ENCODE data around the gene LMOD2. TPM values are rescaled to one million over a fixed set of nuclear protein-coding genes. Genes with fewer than 3 reads are reported as not detected.

LMOD2 gene
- total RNA-seq, 1 donor from 2014 or later = not detected

DNA sequence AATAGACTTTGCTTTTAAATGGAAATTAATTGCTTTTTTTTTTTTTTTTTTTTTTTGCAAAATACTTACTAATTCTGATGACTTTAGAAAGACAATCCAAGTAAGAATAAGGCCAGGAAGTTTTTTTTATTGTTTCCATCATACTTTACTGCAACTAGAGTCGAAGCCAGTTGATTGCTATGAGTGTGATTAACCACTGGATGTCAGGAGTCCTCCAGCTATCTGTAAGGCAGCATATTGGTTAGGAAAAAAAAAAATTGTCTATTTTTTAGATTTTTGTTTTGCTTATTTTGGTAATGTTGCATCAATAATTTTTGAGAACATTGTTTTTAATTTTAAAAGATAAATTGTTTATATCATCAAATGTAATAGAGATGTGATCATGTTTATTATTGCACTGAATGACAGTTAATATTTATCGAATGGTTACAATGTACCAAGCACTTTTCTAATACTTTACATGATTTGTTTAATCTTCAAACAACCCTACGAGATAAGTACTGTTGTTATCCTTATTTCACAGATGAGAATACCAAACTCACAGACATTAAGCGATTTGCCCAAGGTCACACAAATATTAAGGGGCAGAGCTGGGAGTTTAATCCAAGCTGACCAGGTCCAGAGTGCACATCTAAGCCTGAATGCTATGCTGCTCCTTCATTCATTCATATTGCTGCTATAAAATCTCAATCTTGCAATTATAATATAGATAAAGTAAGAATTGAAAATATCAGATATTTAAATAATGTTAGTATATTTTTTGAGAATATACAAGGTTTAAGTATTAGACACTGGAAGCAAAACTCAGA, 19.9 kb upstream of the LMOD2 start:
- no peaks in the 10 kb centered on the region for H3K27me3 Mint-ChIP-seq (ENCODE audit: low read depth, unreplicated experiment)

DNA sequence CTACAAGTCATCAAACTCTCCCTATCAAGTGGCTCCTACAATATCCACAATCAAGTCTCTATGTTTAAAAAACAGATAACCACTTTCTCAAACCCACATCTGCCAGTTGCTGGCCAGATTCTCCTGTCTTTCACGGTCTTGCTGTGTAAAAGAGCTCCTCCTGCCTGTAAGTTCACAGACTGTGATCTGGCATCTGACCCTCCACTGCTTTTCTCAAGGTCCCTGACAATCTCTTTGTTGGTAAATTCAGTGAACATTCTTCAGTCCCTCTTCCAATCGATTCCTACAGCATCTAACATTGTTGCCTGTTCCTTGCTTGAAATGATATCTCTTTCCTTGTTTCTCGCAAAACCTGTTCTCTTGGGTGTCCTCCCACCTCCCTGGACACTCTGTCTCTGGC, 18.5 kb upstream of the LMOD2 start:
- Mint-ChIP-seq H3K27me3 (ENCODE audit: low read depth, unreplicated experiment) (no peaks in the 10 kb centered on the region), H3K4me1 (ENCODE audit: low read depth, unreplicated experiment) (peaks cover 18% of the 10 kb centered on the region), H3K4me3 (ENCODE audit: unreplicated experiment) (no peak overlapping the region), H3K36me3 (ENCODE audit: low read depth, unreplicated experiment) (peaks cover 2% of the 10 kb centered on the region), H3K27ac (ENCODE audit: unreplicated experiment) (no peak overlapping the region), H3K9me3 (ENCODE audit: unreplicated experiment) (peaks cover 2% of the 10 kb centered on the region)
- no peak overlapping the region for H2AFZ ChIP-seq (ENCODE audit: low read depth, low read length)
- no peaks in the 10 kb centered on the region for H3K9me3 ChIP-seq (ENCODE audit: insufficient read depth, low read depth, low read length)
- no peaks in the 10 kb centered on the region for H3K79me2 ChIP-seq (ENCODE audit: insufficient read depth, low read length)
- peaks cover 9% of the 10 kb centered on the region for H3K4me1 ChIP-seq (ENCODE audit: insufficient read depth, low read length)
- FAIRE-seq (no peak), DNase-seq (ENCODE audit: low read depth) (no peak)
- no peaks in the 10 kb centered on the region for H3K36me3 ChIP-seq (ENCODE audit: insufficient read depth, low read length)
- H3K27me3 ChIP-seq (ENCODE audit: insufficient read depth, low read length) = no peaks in the 10 kb centered on the region
- TF ChIP-seq EZH2 (IDR thresholded peaks at IDR 0.05; ENCODE audit: insufficient read depth, low read length) = no peak
- TF ChIP-seq, protein P1, sequence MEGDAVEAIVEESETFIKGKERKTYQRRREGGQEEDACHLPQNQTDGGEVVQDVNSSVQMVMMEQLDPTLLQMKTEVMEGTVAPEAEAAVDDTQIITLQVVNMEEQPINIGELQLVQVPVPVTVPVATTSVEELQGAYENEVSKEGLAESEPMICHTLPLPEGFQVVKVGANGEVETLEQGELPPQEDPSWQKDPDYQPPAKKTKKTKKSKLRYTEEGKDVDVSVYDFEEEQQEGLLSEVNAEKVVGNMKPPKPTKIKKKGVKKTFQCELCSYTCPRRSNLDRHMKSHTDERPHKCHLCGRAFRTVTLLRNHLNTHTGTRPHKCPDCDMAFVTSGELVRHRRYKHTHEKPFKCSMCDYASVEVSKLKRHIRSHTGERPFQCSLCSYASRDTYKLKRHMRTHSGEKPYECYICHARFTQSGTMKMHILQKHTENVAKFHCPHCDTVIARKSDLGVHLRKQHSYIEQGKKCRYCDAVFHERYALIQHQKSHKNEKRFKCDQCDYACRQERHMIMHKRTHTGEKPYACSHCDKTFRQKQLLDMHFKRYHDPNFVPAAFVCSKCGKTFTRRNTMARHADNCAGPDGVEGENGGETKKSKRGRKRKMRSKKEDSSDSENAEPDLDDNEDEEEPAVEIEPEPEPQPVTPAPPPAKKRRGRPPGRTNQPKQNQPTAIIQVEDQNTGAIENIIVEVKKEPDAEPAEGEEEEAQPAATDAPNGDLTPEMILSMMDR (IDR thresholded peaks at IDR 0.05; ENCODE audit: insufficient read depth, low read depth, low read length) = no peak
- no peaks in the 10 kb centered on the region for H4K20me1 ChIP-seq (ENCODE audit: insufficient read depth, low read length)
- H3K9ac ChIP-seq (ENCODE audit: low read length) = no peak overlapping the region
- no peak overlapping the region for H3K4me3 ChIP-seq (ENCODE audit: insufficient read depth, low read depth, low read length)
- no peak overlapping the region for H3K4me2 ChIP-seq (ENCODE audit: low read length)
- no peak overlapping the region for H3K27ac ChIP-seq (ENCODE audit: low read depth, low read length)

More for the DNA sequence above, 19.9 kb upstream of the LMOD2 start:
- H3K4me1 Mint-ChIP-seq (ENCODE audit: low read depth, unreplicated experiment) = peaks cover 18% of the 10 kb centered on the region
- Histone ChIP-seq H3K27me3 (ENCODE audit: insufficient read depth, low read length) (no peaks in the 10 kb centered on the region), H3K4me1 (ENCODE audit: insufficient read depth, low read length) (peaks cover 9% of the 10 kb centered on the region), H4K20me1 (ENCODE audit: insufficient read depth, low read length) (no peaks in the 10 kb centered on the region), H3K4me2 (ENCODE audit: low read length) (no peak overlapping the region), H3K36me3 (ENCODE audit: insufficient read depth, low read length) (no peaks in the 10 kb centered on the region), H3K27ac (ENCODE audit: low read depth, low read length) (no peak overlapping the region), H3K79me2 (ENCODE audit: insufficient read depth, low read length) (no peaks in the 10 kb centered on the region), H3K9ac (ENCODE audit: low read length) (no peak overlapping the region), H3K9me3 (ENCODE audit: insufficient read depth, low read depth, low read length) (no peaks in the 10 kb centered on the region), H2AFZ (ENCODE audit: low read depth, low read length) (no peak overlapping the region), H3K4me3 (ENCODE audit: insufficient read depth, low read depth, low read length) (no peak overlapping the region)
- FAIRE-seq = no peak
- H3K27ac Mint-ChIP-seq (ENCODE audit: unreplicated experiment) = no peak overlapping the region
- DNase-seq (ENCODE audit: low read depth) = peak; percentile 17
- no peaks in the 10 kb centered on the region for H3K36me3 Mint-ChIP-seq (ENCODE audit: low read depth, unreplicated experiment)
- TF ChIP-seq EZH2 (IDR thresholded peaks at IDR 0.05; ENCODE audit: insufficient read depth, low read length) = no peak
- TF ChIP-seq, protein P1 (IDR thresholded peaks at IDR 0.05; ENCODE audit: insufficient read depth, low read depth, low read length) = peak; percentile 81
- no peak overlapping the region for H3K4me3 Mint-ChIP-seq (ENCODE audit: unreplicated experiment)
- H3K9me3 Mint-ChIP-seq (ENCODE audit: unreplicated experiment) = no peaks in the 10 kb centered on the region

DNA sequence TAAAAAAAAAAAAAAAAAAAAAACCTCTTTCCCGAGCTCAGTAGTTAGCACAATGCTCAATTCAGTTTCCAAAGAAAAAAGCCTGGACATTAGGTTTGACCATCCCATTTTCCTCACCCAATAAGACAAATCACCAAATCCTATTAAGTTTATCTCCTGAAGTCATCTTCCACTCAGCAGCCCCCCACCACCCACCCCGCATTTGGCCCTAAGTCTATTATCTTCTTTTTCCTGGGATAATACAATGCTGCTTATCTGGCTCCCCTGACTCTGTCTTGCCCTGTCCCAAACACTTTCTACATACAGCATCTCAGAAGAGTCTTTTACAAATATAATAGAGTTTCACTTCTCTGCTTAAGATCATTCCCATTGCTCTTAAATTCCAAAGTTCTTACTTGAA, 17.8 kb upstream of the LMOD2 start:
- FAIRE-seq = no peak
- Mint-ChIP-seq H3K27ac (ENCODE audit: unreplicated experiment) (no peak overlapping the region), H3K9me3 (ENCODE audit: unreplicated experiment) (peaks cover 2% of the 10 kb centered on the region), H3K4me3 (ENCODE audit: unreplicated experiment) (no peak overlapping the region), H3K27me3 (ENCODE audit: low read depth, unreplicated experiment) (no peaks in the 10 kb centered on the region), H3K4me1 (ENCODE audit: low read depth, unreplicated experiment) (peaks cover 17% of the 10 kb centered on the region), H3K36me3 (ENCODE audit: low read depth, unreplicated experiment) (peaks cover 2% of the 10 kb centered on the region)
- DNase-seq (ENCODE audit: low read depth) = no peak
- H3K36me3 ChIP-seq (ENCODE audit: insufficient read depth, low read length) = no peaks in the 10 kb centered on the region
- H3K4me3 ChIP-seq (ENCODE audit: insufficient read depth, low read depth, low read length) = no peak overlapping the region
- no peak overlapping the region for H3K4me2 ChIP-seq (ENCODE audit: low read length)
- no peak overlapping the region for H3K27ac ChIP-seq (ENCODE audit: low read depth, low read length)
- no peaks in the 10 kb centered on the region for H4K20me1 ChIP-seq (ENCODE audit: insufficient read depth, low read length)
- no peaks in the 10 kb centered on the region for H3K9me3 ChIP-seq (ENCODE audit: insufficient read depth, low read depth, low read length)
- no peaks in the 10 kb centered on the region for H3K79me2 ChIP-seq (ENCODE audit: insufficient read depth, low read length)
- H3K27me3 ChIP-seq (ENCODE audit: insufficient read depth, low read length) = no peaks in the 10 kb centered on the region
- TF ChIP-seq EZH2 (IDR thresholded peaks at IDR 0.05; ENCODE audit: insufficient read depth, low read length) = no peak
- TF ChIP-seq, protein P1 (IDR thresholded peaks at IDR 0.05; ENCODE audit: insufficient read depth, low read depth, low read length) = no peak
- peaks cover 9% of the 10 kb centered on the region for H3K4me1 ChIP-seq (ENCODE audit: insufficient read depth, low read length)
- no peak overlapping the region for H2AFZ ChIP-seq (ENCODE audit: low read depth, low read length)
- no peak overlapping the region for H3K9ac ChIP-seq (ENCODE audit: low read length)
